Measurements from ENCODE around the gene AQP12A. TPM values are rescaled to one million over a fixed set of nuclear protein-coding genes. Genes with fewer than 3 reads are reported as not detected.

AQP12A gene
- polyA plus RNA-seq, 1 of the 3 experiments (the other 2 are of a cell fraction): not detected

- Histone ChIP-seq H3K4me3 (ENCODE audit: low read depth in 2 of 2, low read length in 1 of 2) (no peak overlapping the region), H3K9me3 (no peaks in the 10 kb centered on the region), H3K27me3 (ENCODE audit: insufficient read depth) (peaks cover 6% of the 10 kb centered on the region; the same call in 1 of the 2 replicates), H3K79me2 (ENCODE audit: insufficient read depth) (no peaks in the 10 kb centered on the region), H3K27ac (ENCODE audit: low read depth in 2 of 2, low read length in 1 of 2) (no peak overlapping the region), H3K9me2 (no peaks in the 10 kb centered on the region), H2AFZ (ENCODE audit: low read depth) (no peak overlapping the region), H3K36me3 (replicated peaks in 1 of 2; ENCODE audit: control insufficient read depth in 1 of 2, insufficient read depth in 2 of 2, low read length in 1 of 2) (no peaks in the 10 kb centered on the region), H3K4me1 (ENCODE audit: control insufficient read depth in 1 of 2, insufficient read depth in 2 of 2, low read depth in 1 of 2, low read length in 1 of 2) (no peaks in the 10 kb centered on the region; a peak in 1 of 4 replicates), H4K20me1 (ENCODE audit: insufficient read depth) (no peaks in the 10 kb centered on the region), H3K9ac (no peak overlapping the region), H3F3A (replicated peaks; ENCODE audit: insufficient read depth) (no peaks in the 10 kb centered on the region), H3K4me2 (no peak overlapping the region)
- POLR2A ChIA-PET: no interaction called here
- CTCF ChIA-PET: no interaction called here
- DNase-seq: no peak
- WGBS (ENCODE audit: low lambda C conversion rate): 65% methylated on average over 17 of the region's 30 CpGs
- TF ChIP-seq POLR2AphosphoS5 (IDR thresholded peaks at IDR 0.05; ENCODE audit: low read depth, low read length): no peak
- no peak for TF ChIP-seq ELF1 (IDR thresholded peaks at IDR 0.05)
- no peak for TF ChIP-seq TCF12 (IDR thresholded peaks at IDR 0.05)
- no peak for TF ChIP-seq USF2 (IDR thresholded peaks at IDR 0.05; ENCODE audit: borderline replicate concordance, low read depth, low read length)
- TF ChIP-seq NFIC (IDR thresholded peaks at IDR 0.05; ENCODE audit: borderline replicate concordance): no peak
- no peak for TF ChIP-seq RXRA (IDR thresholded peaks at IDR 0.05; ENCODE audit: borderline replicate concordance, low read depth)
- no peak for TF ChIP-seq MXI1 (IDR thresholded peaks at IDR 0.05; ENCODE audit: low read depth, low read length)
- TF ChIP-seq FOXM1 (IDR thresholded peaks at IDR 0.05; ENCODE audit: low read depth): no peak
- TF ChIP-seq GATA2 (CRISPR knock-in tag; IDR thresholded peaks at IDR 0.05): no peak
Measured at GRCh38 chr2:240701736-240702639, 10.3 kb downstream of the AQP12A start.

- Histone ChIP-seq H3K9me3 (no peaks in the 10 kb centered on the region), H3K4me3 (ENCODE audit: low read depth in 2 of 2, low read length in 1 of 2) (no peak overlapping the region), H4K20me1 (ENCODE audit: insufficient read depth) (no peaks in the 10 kb centered on the region), H3F3A (replicated peaks; ENCODE audit: insufficient read depth) (no peaks in the 10 kb centered on the region), H2AFZ (ENCODE audit: low read depth) (no peak overlapping the region), H3K9me2 (no peaks in the 10 kb centered on the region), H3K9ac (no peak overlapping the region), H3K27ac (ENCODE audit: low read depth in 2 of 2, low read length in 1 of 2) (no peak overlapping the region), H3K36me3 (replicated peaks in 1 of 2; ENCODE audit: control insufficient read depth in 1 of 2, insufficient read depth in 2 of 2, low read length in 1 of 2) (no peaks in the 10 kb centered on the region), H3K4me2 (no peak overlapping the region), H3K4me1 (ENCODE audit: control insufficient read depth in 1 of 2, insufficient read depth in 2 of 2, low read depth in 1 of 2, low read length in 1 of 2) (no peaks in the 10 kb centered on the region; a peak in 1 of 4 replicates), H3K27me3 (ENCODE audit: insufficient read depth) (peaks cover 9% of the 10 kb centered on the region; the same call in 1 of the 2 replicates), H3K79me2 (ENCODE audit: insufficient read depth) (no peaks in the 10 kb centered on the region)
- POLR2A ChIA-PET: no interaction called here
- 37% methylated on average over 9 of the region's 9 CpGs for WGBS (ENCODE audit: low lambda C conversion rate)
- CTCF ChIA-PET: no interaction called here
- DNase-seq: no peak
- no peak for TF ChIP-seq SIN3A (IDR thresholded peaks at IDR 0.05; ENCODE audit: borderline replicate concordance, low read depth, low read length)
- no peak for TF ChIP-seq MAX (IDR thresholded peaks at IDR 0.05; ENCODE audit: low read depth)
- no peak for TF ChIP-seq GATA2 (CRISPR knock-in tag; IDR thresholded peaks at IDR 0.05)
- no peak for TF ChIP-seq FOXJ3 (CRISPR knock-in tag; IDR thresholded peaks at IDR 0.05)
- no peak for TF ChIP-seq TCF12 (IDR thresholded peaks at IDR 0.05)
- TF ChIP-seq POLR2AphosphoS5 (IDR thresholded peaks at IDR 0.05; ENCODE audit: low read depth, low read length): no peak
- TF ChIP-seq PBX3 (IDR thresholded peaks at IDR 0.05): no peak
- no peak for TF ChIP-seq GABPA (IDR thresholded peaks at IDR 0.05; ENCODE audit: low read depth)
- TF ChIP-seq IRF3 (IDR thresholded peaks at IDR 0.05; ENCODE audit: low read depth, low read length): no peak
- no peak for TF ChIP-seq RXRA (IDR thresholded peaks at IDR 0.05; ENCODE audit: borderline replicate concordance, low read depth)
- no peak for TF ChIP-seq EZH2phosphoT487 (IDR thresholded peaks at IDR 0.05; ENCODE audit: borderline replicate concordance, low read depth)
- no peak for TF ChIP-seq USF1 (IDR thresholded peaks at IDR 0.05; ENCODE audit: borderline replicate concordance, low read depth)
- no peak for TF ChIP-seq SMC3 (IDR thresholded peaks at IDR 0.05; ENCODE audit: low read depth, low read length)
- TF ChIP-seq RFX5 (IDR thresholded peaks at IDR 0.05; ENCODE audit: low read length): no peak
- TF ChIP-seq ELF1 (IDR thresholded peaks at IDR 0.05): no peak
- TF ChIP-seq FOXM1 (IDR thresholded peaks at IDR 0.05; ENCODE audit: low read depth): no peak
- TF ChIP-seq MEF2A (IDR thresholded peaks at IDR 0.05; ENCODE audit: borderline replicate concordance, low read depth): no peak
- no peak for TF ChIP-seq EP300 (IDR thresholded peaks at IDR 0.05; ENCODE audit: borderline replicate concordance in 1 of 2, low read depth in 1 of 2, low read length in 1 of 2)
Measured at GRCh38 chr2:240702640-240703011, 11.0 kb downstream of the AQP12A start.

Measured in SK-N-SH (cell line).